HG03196 (cell line): ENCODE data around the gene ZNF483.
A peak's percentile ranks its signal among the peaks of the same experiment; 100 is the strongest.
"Not testable (repeated sequence)": the region's sequence is repeated elsewhere in the genome, so short reads cannot be mapped to it uniquely, and the experiment has no call there.

Source experiments
- ATAC-seq: cut with Tn5 transposase; IDR thresholded peaks from one replicate; pipeline ENCODE4 v1.9.1; 2021; ENCODE audit not compliant: unreplicated experiment

The ZNF483 gene

GRCh38 chr9:111542497-111543254 is 17.7 kb downstream of the ZNF483 start:
- no peak for ATAC-seq

- ATAC-seq: no peak
These were observed 23.6 kb downstream of the ZNF483 start for GRCh38 chr9:111548623-111549022.

- ATAC-seq: not testable (repeated sequence)
These were observed 30.4 kb downstream of the ZNF483 start for GRCh38 chr9:111555425-111555824.

GRCh38 chr9:111559000-111559610 is 34.1 kb downstream of the ZNF483 start:
- no peak for ATAC-seq

GRCh38 chr9:111561165-111561719 is 36.3 kb downstream of the ZNF483 start:
- ATAC-seq: no peak

GRCh38 chr9:111566234-111566633 is 41.3 kb downstream of the ZNF483 start:
- no peak for ATAC-seq

GRCh38 chr9:111568127-111568526 is 43.1 kb downstream of the ZNF483 start:
- ATAC-seq: not testable (repeated sequence)

GRCh38 chr9:111572950-111573604 is 48.1 kb downstream of the ZNF483 start:
- no peak for ATAC-seq

- no peak for ATAC-seq
These were observed 57.9 kb downstream of the ZNF483 start for GRCh38 chr9:111582888-111583287.

GRCh38 chr9:111586378-111586777 is 61.4 kb downstream of the ZNF483 start:
- no peak for ATAC-seq

- no peak for ATAC-seq
These were observed 63.9 kb downstream of the ZNF483 start for GRCh38 chr9:111588846-111589245.

GRCh38 chr9:111597852-111598732 is 73.1 kb downstream of the ZNF483 start:
- peak; percentile 47 for ATAC-seq

GRCh38 chr9:111598733-111599091 is 73.7 kb downstream of the ZNF483 start:
- no peak for ATAC-seq

- no peak for ATAC-seq
These were observed 74.3 kb downstream of the ZNF483 start, which contains the start of gene PTGR1 for GRCh38 chr9:111599092-111599954. PTGR1 (minus strand) TSS chr9:111599647; CDS start chr9:111597422, 2,225 bp downstream.

GRCh38 chr9:111599955-111600343 is 75.0 kb downstream of the ZNF483 start:
- ATAC-seq: no peak

GRCh38 chr9:111601237-111602018 is 76.4 kb downstream of the ZNF483 start:
- no peak for ATAC-seq

- ATAC-seq: no peak
These were observed 78.1 kb downstream of the ZNF483 start for GRCh38 chr9:111603041-111603440.

- ATAC-seq: no peak
These were observed 79.2 kb downstream of the ZNF483 start for GRCh38 chr9:111604054-111604615.
